Loucy (cell line): ENCODE measurements around the gene PDCD4.
"Not testable (repeated sequence)": the region's sequence is repeated elsewhere in the genome, so short reads cannot be mapped to it uniquely, and the experiment has no call there.

Experiments used
- H2AFZ ChIP-seq: fragments of 200-600 bp; sonication (generic); 2 replicates; pipeline ENCODE4 v1.6.0; 2016; ENCODE audit warnings: antibody characterized with exemption, mild to moderate bottlenecking, low read length, moderate library complexity
- H3F3A ChIP-seq: fragments of 200-600 bp; 2 replicates; pipeline ENCODE4 v1.6.0; 2016; ENCODE audit warnings: antibody characterized with exemption, low read depth, mild to moderate bottlenecking
- H3K27me3 ChIP-seq: fragments of 200-600 bp; sonication (generic); 2 replicates; pipeline ENCODE4 v1.6.1; 2014; ENCODE audit warnings: low read length, mild to moderate bottlenecking; ENCODE audit not compliant: insufficient read depth, poor library complexity, severe bottlenecking
- H3K36me3 ChIP-seq: fragments of 200-600 bp; sonication (generic); 2 replicates; pipeline ENCODE4 v1.6.1; 2016; ENCODE audit warnings: low read length; ENCODE audit not compliant: insufficient read depth
- H3K4me1 ChIP-seq: fragments of 200-600 bp; sonication (generic); 2 replicates; pipeline ENCODE4 v1.5.1; 2014; ENCODE audit warnings: low read length, mild to moderate bottlenecking; ENCODE audit not compliant: insufficient read depth, poor library complexity, severe bottlenecking
- H3K4me2 ChIP-seq: fragments of 200-600 bp; sonication (generic); 2 replicates; pipeline ENCODE4 v1.6.0; 2014; ENCODE audit warnings: antibody characterized with exemption, low read length, low read depth, mild to moderate bottlenecking; ENCODE audit not compliant: poor library complexity, severe bottlenecking
- H3K4me3 ChIP-seq: fragments of 200-600 bp; sonication (generic); 2 replicates; pipeline ENCODE4 v1.5.1; 2014; ENCODE audit warnings: low read length, mild to moderate bottlenecking, mixed read lengths; ENCODE audit not compliant: poor library complexity, severe bottlenecking
- H3K79me2 ChIP-seq: fragments of 200-600 bp; sonication (generic); 2 replicates; pipeline ENCODE4 v1.6.1; 2014; ENCODE audit warnings: low read length; ENCODE audit not compliant: insufficient read depth
- H3K9ac ChIP-seq: fragments of 200-600 bp; sonication (generic); 2 replicates; pipeline ENCODE4 v1.6.0; 2014; ENCODE audit warnings: mild to moderate bottlenecking, low read depth, low read length, moderate library complexity; ENCODE audit not compliant: poor library complexity, severe bottlenecking
- H3K9me2 ChIP-seq: fragments of 200-600 bp; sonication (generic); replicated peaks from 2 replicates; pipeline ENCODE4 v1.6.1; 2016; ENCODE audit warnings: low read depth, low read length, mixed read lengths
- H3K9me3 ChIP-seq: fragments of 200-600 bp; sonication (generic); 2 replicates; pipeline ENCODE4 v1.6.1; 2014; ENCODE audit warnings: mild to moderate bottlenecking, antibody characterized with exemption, low read length, low read depth; ENCODE audit not compliant: insufficient read depth
- H4K20me1 ChIP-seq: fragments of 200-600 bp; sonication (generic); 2 replicates; pipeline ENCODE4 v1.6.0; 2014; ENCODE audit warnings: antibody characterized with exemption, low read length, mild to moderate bottlenecking; ENCODE audit not compliant: insufficient read depth, poor library complexity, severe bottlenecking
- EZH2phosphoT487 ChIP-seq: fragments of 200-600 bp; IDR thresholded peaks from 2 replicates; pipeline ENCODE4 v1.6.1; 2018; ENCODE audit warnings: antibody characterized with exemption, mild to moderate bottlenecking, moderate library complexity, borderline replicate concordance
- TF ChIP-seq, protein P1 (sequence below): fragments of 200-600 bp; sonication (generic); conservative IDR thresholded peaks from 2 replicates; pipeline ENCODE4 v1.5.1; 2014; ENCODE audit warnings: mild to moderate bottlenecking, antibody characterized with exemption, low read length

The PDCD4 gene

DNA sequence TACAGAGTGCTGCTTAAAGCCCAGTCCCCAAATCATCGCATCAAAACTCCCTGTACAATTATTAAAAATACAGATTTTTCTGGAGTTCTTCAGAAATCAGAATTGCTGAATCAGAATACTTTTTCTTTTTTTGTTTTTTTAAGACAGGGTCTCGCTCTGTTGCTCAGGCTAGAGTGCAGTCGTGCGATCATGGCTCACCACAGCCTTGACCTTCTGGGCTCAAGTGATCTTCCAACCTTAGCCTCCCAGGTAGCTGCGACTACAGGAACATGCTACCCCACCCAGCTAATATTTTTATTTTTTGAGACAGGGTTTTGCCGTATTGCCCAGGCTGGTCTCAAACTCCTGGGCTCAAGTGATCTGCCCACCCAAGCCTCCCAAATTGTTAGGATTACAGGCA is 43.3 kb downstream of the PDCD4 start:
- Histone ChIP-seq H3K4me1 (peaks cover 13% of the 10 kb centered on the region), H4K20me1 (peaks cover 2% of the 10 kb centered on the region), H3K9me2 (no peaks in the 10 kb centered on the region), H3K36me3 (no peaks in the 10 kb centered on the region), H2AFZ (no peak overlapping the region), H3F3A (no peaks in the 10 kb centered on the region), H3K4me2 (no peak overlapping the region), H3K4me3 (no peak overlapping the region), H3K9me3 (no peaks in the 10 kb centered on the region), H3K79me2 (peaks cover 16% of the 10 kb centered on the region), H3K9ac (no peak overlapping the region), H3K27me3 (no peaks in the 10 kb centered on the region)
- TF ChIP-seq, protein P1, sequence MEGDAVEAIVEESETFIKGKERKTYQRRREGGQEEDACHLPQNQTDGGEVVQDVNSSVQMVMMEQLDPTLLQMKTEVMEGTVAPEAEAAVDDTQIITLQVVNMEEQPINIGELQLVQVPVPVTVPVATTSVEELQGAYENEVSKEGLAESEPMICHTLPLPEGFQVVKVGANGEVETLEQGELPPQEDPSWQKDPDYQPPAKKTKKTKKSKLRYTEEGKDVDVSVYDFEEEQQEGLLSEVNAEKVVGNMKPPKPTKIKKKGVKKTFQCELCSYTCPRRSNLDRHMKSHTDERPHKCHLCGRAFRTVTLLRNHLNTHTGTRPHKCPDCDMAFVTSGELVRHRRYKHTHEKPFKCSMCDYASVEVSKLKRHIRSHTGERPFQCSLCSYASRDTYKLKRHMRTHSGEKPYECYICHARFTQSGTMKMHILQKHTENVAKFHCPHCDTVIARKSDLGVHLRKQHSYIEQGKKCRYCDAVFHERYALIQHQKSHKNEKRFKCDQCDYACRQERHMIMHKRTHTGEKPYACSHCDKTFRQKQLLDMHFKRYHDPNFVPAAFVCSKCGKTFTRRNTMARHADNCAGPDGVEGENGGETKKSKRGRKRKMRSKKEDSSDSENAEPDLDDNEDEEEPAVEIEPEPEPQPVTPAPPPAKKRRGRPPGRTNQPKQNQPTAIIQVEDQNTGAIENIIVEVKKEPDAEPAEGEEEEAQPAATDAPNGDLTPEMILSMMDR, result no peak
- TF ChIP-seq EZH2phosphoT487, result no peak

- not testable (repeated sequence) for H3K27me3 ChIP-seq, H3K9me3 ChIP-seq
Measured at GRCh38 chr10:110915600-110915999, 43.9 kb downstream of the PDCD4 start.

DNA sequence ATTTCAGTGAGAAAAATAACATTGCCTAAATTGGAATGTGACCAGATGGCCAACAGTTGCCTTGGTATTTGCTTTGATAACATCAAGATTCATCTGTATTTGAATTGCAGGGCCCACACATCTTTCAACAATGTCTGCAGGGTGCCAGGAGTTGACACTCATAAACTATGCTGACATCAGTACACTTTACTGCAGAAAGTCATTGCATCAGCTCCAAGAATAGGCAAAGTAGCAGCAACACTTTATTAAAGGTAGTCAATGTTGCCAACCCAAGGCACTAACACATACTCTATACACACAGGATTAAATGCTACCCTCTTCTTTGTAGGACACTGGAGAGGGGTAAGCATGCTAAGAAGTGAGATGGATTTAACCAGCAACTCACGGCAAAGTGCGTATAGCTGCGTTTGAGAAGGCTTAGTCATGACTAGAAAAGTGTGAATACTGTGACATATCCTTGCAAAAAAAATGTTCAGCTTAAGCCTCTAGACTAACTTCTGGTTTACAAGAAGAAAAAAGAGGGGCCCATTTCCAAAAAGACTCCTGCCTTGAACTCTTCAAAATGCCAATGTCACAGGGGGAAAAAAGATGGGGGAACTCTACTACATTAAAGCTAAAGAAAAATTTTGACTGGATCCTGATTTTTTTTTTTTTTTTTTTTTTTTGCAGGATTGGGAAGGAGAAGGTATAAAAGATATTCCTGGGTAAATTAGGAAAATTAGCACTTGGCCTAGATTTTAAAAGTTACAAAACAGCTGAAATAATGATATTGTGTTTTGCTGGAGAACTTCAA is 45.0 kb downstream of the PDCD4 start:
- peak overlapping the region; percentile 94 for H3K4me2 ChIP-seq
- no peaks in the 10 kb centered on the region for H3K36me3 ChIP-seq
- H3K27me3 ChIP-seq, result no peaks in the 10 kb centered on the region
- no peak overlapping the region for H3K4me3 ChIP-seq
- H2AFZ ChIP-seq, result no peak overlapping the region
- no peaks in the 10 kb centered on the region for H3F3A ChIP-seq
- H3K9me2 ChIP-seq, result no peaks in the 10 kb centered on the region
- peaks cover 33% of the 10 kb centered on the region for H3K79me2 ChIP-seq
- H3K9ac ChIP-seq, result no peak overlapping the region
- peaks cover 19% of the 10 kb centered on the region for H4K20me1 ChIP-seq
- no peak for TF ChIP-seq EZH2phosphoT487
- TF ChIP-seq, protein P1, result no peak
- peaks cover 19% of the 10 kb centered on the region for H3K4me1 ChIP-seq
- no peaks in the 10 kb centered on the region for H3K9me3 ChIP-seq

More at GRCh38 chr10:110915600-110915999, 43.9 kb downstream of the PDCD4 start:
- H4K20me1 ChIP-seq, H3K4me2 ChIP-seq, H3K9ac ChIP-seq, H3K4me3 ChIP-seq, H3K9me2 ChIP-seq, H2AFZ ChIP-seq, H3F3A ChIP-seq, H3K36me3 ChIP-seq: not testable (repeated sequence)
- H3K4me1 ChIP-seq, result peaks cover 13% of the 10 kb centered on the region
- H3K79me2 ChIP-seq, result peaks cover 22% of the 10 kb centered on the region

DNA sequence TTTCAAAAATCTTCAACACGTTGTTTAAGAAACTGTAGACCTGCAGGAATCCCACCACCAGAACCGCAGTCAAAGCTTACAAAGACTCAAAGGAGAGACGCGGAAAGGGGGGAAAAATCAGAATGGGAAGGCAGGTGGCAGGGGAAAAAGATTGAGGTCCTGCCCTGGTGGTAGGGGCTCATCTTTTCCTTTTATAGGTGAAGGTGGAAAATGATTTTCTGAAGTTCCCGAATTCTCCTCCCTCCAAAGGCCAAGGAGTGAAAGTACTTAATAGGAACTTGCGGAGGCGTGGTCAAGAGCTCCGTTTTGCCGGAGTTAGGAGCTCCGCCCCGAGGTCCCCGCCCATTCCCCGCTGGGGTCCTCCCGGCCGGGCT is 46.5 kb downstream of the PDCD4 start:
- Histone ChIP-seq H4K20me1 (peaks cover 31% of the 10 kb centered on the region), H3K9me2 (no peaks in the 10 kb centered on the region), H3K4me1 (peaks cover 24% of the 10 kb centered on the region), H3K9ac (peak overlapping the region; percentile 90), H3K4me3 (peak overlapping the region; percentile 80), H3K79me2 (peaks cover 47% of the 10 kb centered on the region), H3F3A (no peaks in the 10 kb centered on the region), H3K36me3 (no peaks in the 10 kb centered on the region), H3K27me3 (no peaks in the 10 kb centered on the region), H3K9me3 (no peaks in the 10 kb centered on the region), H2AFZ (peak overlapping the region; percentile 89), H3K4me2 (peak overlapping the region; percentile 94)
- TF ChIP-seq, protein P1, result peak; percentile 20; the same call in 1 of the 2 replicates
- no peak for TF ChIP-seq EZH2phosphoT487
